HepG2 (cell line): Measurements from ENCODE around the gene CNRIP1. TPM values are rescaled to one million over a fixed set of nuclear protein-coding genes. Genes with fewer than 3 reads are reported as not detected.

Experiments
- ATAC-seq: fragments of 200-7000 bp; cut with Tn5 transposase; 3 replicates; pipeline ENCODE4 v1.9.1; 2020; ENCODE audit warnings: mild to moderate bottlenecking, moderate library complexity
- BruUV-seq: library from RNA; stranded (reverse); fragments of 400-500 nt; replicated peaks from 2 replicates; lab custom pipeline; 2021; lab: Mats Ljungman, UMichigan
- CTCF ChIA-PET: fragments of 300-600 bp; formaldehyde crosslinking; extraction: SDS; loops from one replicate; lab custom pipeline; 2021; ENCODE audit warnings: low total read pairs, inconsistent platforms, low intra/inter-chr PET ratio; lab: Yijun Ruan, JAX
- POLR2A ChIA-PET: fragments of 350-600 bp; sonication (Branson Sonifier 250); formaldehyde crosslinking; loops from one replicate; lab custom pipeline; 2020; ENCODE audit warnings: antibody characterized with exemption, inconsistent platforms; lab: Yijun Ruan, JAX
- DNase-seq: peaks from one replicate; pipeline ENCODE4 v3.0.0-alpha.2; 2015; ENCODE audit warnings: low spot score
- FAIRE-seq: peaks from 3 replicates; lab custom pipeline; 2011; peaks lifted over from hg19 to GRCh38; lab: Jason Lieb, UNC
- H2AFZ ChIP-seq: one replicate; pipeline ENCODE4 v1.6.1; 2011; ENCODE audit warnings: low read length, inconsistent platforms
- H3K27ac ChIP-seq: fragments of 300-600 bp; 3 replicates; pipeline ENCODE4 v1.8.0; 2011; ENCODE audit warnings: mixed run types, mild to moderate bottlenecking, mixed read lengths, low read length, inconsistent platforms; ENCODE audit not compliant: insufficient read depth; ENCODE audit errors: extremely low read length
- H3K27me3 ChIP-seq, 2 experiments: fragments of 200-600 bp in 1 of 2; 2 replicates in 1 of 2; 3 replicates in 1 of 2; pipeline versions ENCODE4 v1.6.0 to v1.8.0; 2011; ENCODE audit warnings: low read length in 2 of 2, mild to moderate bottlenecking in 2 of 2, moderate library complexity in 2 of 2, inconsistent platforms in 1 of 2; ENCODE audit not compliant: insufficient read depth in 2 of 2, control insufficient read depth in 1 of 2
- H3K36me3 ChIP-seq, 2 experiments: fragments of 200-600 bp in 1 of 2; replicated peaks in 1 of 2; 2 replicates in 1 of 2; 3 replicates in 1 of 2; pipeline versions ENCODE4 v1.5.1 to v1.8.0; 2011; ENCODE audit warnings: low read length in 2 of 2, inconsistent platforms in 1 of 2; ENCODE audit not compliant: insufficient read depth in 2 of 2, control insufficient read depth in 1 of 2
- H3K4me1 ChIP-seq: 2 replicates; pipeline ENCODE4 v1.5.1; 2012; ENCODE audit warnings: low read length, inconsistent platforms; ENCODE audit not compliant: insufficient read depth
- H3K4me2 ChIP-seq: 2 replicates; pipeline ENCODE4 v1.6.0; 2011; ENCODE audit warnings: low read depth, low read length, inconsistent platforms
- H3K4me3 ChIP-seq, 3 experiments: fragments of 200-600 bp in 1 of 3; sonication (generic), shearing (Covaris generic) in 1 of 3; replicated peaks in 1 of 3; 2 replicates each; pipeline ENCODE4 v1.5.1; 2011 to 2016; ENCODE audit warnings: low read length in 3 of 3, inconsistent platforms in 2 of 3, low read depth in 2 of 3, mild to moderate bottlenecking in 2 of 3, control low read depth in 1 of 3, mixed read lengths in 1 of 3; ENCODE audit not compliant: insufficient read depth in 1 of 3
- H3K79me2 ChIP-seq: one replicate; pipeline ENCODE4 v1.6.1; 2011; ENCODE audit warnings: low read length, inconsistent platforms; ENCODE audit not compliant: insufficient read depth
- H3K9ac ChIP-seq: 2 replicates; pipeline ENCODE4 v1.6.0; 2011; ENCODE audit warnings: mild to moderate bottlenecking, low read depth, low read length, inconsistent platforms; ENCODE audit not compliant: insufficient read depth
- H3K9me3 ChIP-seq: 2 replicates; pipeline ENCODE4 v1.5.1; 2012; ENCODE audit warnings: mild to moderate bottlenecking, low read length
- H4K20me1 ChIP-seq: 2 replicates; pipeline ENCODE4 v1.6.0; 2011; ENCODE audit warnings: inconsistent platforms, mild to moderate bottlenecking, low read length, moderate library complexity; ENCODE audit not compliant: insufficient read depth
- HMG20B ChIP-seq: conservative IDR thresholded peaks from 2 replicates; pipeline ENCODE4 v1.6.1; 2016; ENCODE audit warnings: missing genetic modification reagents, missing compliant biosample characterization
- KDM4B ChIP-seq: sonication (generic); formaldehyde crosslinking; IDR thresholded peaks from 2 replicates; pipeline ENCODE4 v1.4.0; 2020; ENCODE audit warnings: missing genetic modification reagents
- SMARCE1 ChIP-seq: fragments of 450-650 bp; IDR thresholded peaks from 2 replicates; pipeline ENCODE4 v1.6.1; 2017; ENCODE audit warnings: borderline replicate concordance
- ZC3H13 ChIP-seq: sonication (generic); formaldehyde crosslinking; IDR thresholded peaks from 2 replicates; pipeline ENCODE4 v1.8.1; 2023; ENCODE audit warnings: mild to moderate bottlenecking, missing genetic modification reagents, moderate library complexity
- ZNF44 ChIP-seq: sonication (generic); formaldehyde crosslinking; IDR thresholded peaks from 2 replicates; pipeline ENCODE4 v1.5.1; 2020; ENCODE audit warnings: mild to moderate bottlenecking, missing genetic modification reagents
- ZNF709 ChIP-seq: sonication (generic); formaldehyde crosslinking; IDR thresholded peaks from 2 replicates; pipeline ENCODE4 v1.5.0; 2020; ENCODE audit warnings: mild to moderate bottlenecking, missing genetic modification reagents
- ZNF788 ChIP-seq: sonication (generic); formaldehyde crosslinking; IDR thresholded peaks from 2 replicates; pipeline ENCODE4 v1.5.0; 2020; ENCODE audit warnings: mild to moderate bottlenecking, missing genetic modification reagents, borderline replicate concordance
- ZNF883 ChIP-seq: sonication (generic); formaldehyde crosslinking; IDR thresholded peaks from 2 replicates; pipeline ENCODE4 v1.5.1; 2020; ENCODE audit warnings: mild to moderate bottlenecking, missing genetic modification reagents; ENCODE audit errors: not compliant biosample characterization
- WGBS: methylation state at CpG from one replicate; pipeline ENCODE4 v1.1.6; 2017; ENCODE audit warnings: low lambda C conversion rate; 5-methylcytosine and 5-hydroxymethylcytosine counted together
- in situ Hi-C: cut with HindIII; loops from 2 replicates; pipeline ENCODE4 v1.10.0; 2017; ENCODE audit warnings: low pct_unique_long_range_greater_than_20kb; ENCODE audit not compliant: extremely low pct_ligation_motif_present
- intact Hi-C: fragments of 100-400 bp; cut with micrococcal nuclease; formaldehyde crosslinking; loops from one replicate; pipeline ENCODE4 v1.10.0; 2022; ENCODE audit not compliant: unreplicated experiment
- polyA plus RNA-seq, 8 experiments: library from polyadenylated mRNA; depleted of rRNA in 3 of 8; stranded (reverse) in 7 of 8; unstranded in 1 of 8; fragments of >200 nt; fragmentation: Illumina TruSeq in 4 of 8; extraction: Trizol in 4 of 8; gene quantifications; 2 replicates each; pipeline versions ENCODE4 v1.2.1 to v1.2.3, GENCODE V29; 2011 to 2016; ENCODE audit warnings: low read depth in 4 of 8, missing spikeins in 1 of 8, mixed read lengths in 1 of 8; ENCODE audit not compliant: insufficient read depth in 1 of 8
- total RNA-seq, 5 experiments: library from RNA; depleted of rRNA; stranded (reverse); fragments of >200 nt; fragmentation: Illumina TruSeq; extraction: Trizol; gene quantifications; 2 replicates each; pipeline ENCODE4 v1.2.3, GENCODE V29; 2016; ENCODE audit warnings: low read depth in 1 of 5
- TF ChIP-seq, protein P1 (sequence below): sonication (generic); formaldehyde crosslinking; conservative IDR thresholded peaks from 2 replicates; pipeline ENCODE4 v1.4.0; 2020; ENCODE audit warnings: missing genetic modification reagents
- TF ChIP-seq, protein P2 (sequence below): IDR thresholded peaks from 2 replicates; pipeline ENCODE4 v1.6.1; 2016; ENCODE audit warnings: missing biosample characterization, missing genetic modification reagents, low read depth
- TF ChIP-seq, protein P3 (sequence below): fragments of 450-650 bp; IDR thresholded peaks from 2 replicates; pipeline ENCODE4 v1.6.1; 2017; ENCODE audit warnings: mild to moderate bottlenecking

The CNRIP1 gene
- total and polyA plus RNA-seq, 2 of the 13 experiments (the other 11 are each of a cell fraction or from before 2014, with no cell fraction given) = not detected

DNA sequence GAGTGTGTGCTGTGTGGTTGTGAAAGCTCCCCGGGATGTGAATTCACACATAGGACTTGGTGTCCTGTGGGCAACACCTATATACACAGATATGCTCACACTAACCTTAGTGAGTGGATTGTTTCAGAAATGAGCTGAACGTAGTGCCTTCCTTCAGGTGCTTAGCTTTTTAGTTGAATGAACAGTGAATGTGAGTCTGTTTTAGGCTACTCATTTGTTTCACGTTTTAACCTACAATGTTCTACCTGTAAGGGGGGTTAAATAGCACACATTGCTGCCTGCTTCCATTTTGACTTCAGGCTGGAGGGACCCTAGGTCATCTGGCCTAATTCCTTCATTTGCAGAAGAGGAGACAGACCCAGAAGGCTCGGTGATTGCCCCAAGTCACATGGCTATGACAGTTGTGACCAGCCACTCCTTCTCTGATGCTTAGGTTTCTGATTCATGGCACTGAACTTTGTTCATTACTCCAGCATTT, 46.4 kb upstream of the CNRIP1 start:
- Histone ChIP-seq H3K9me3 (no peaks in the 10 kb centered on the region), H3K27me3 (peaks cover 0 to 22% of the 10 kb centered on the region in 2 experiments; a peak in 3 of 5 replicates), H3K27ac (no peak overlapping the region), H4K20me1 (no peaks in the 10 kb centered on the region), H2AFZ (no peak overlapping the region), H3K4me1 (no peaks in the 10 kb centered on the region), H3K4me3 (no peak overlapping the region), H3K4me2 (no peak overlapping the region), H3K9ac (no peak overlapping the region), H3K36me3 (no peaks in the 10 kb centered on the region), H3K79me2 (no peaks in the 10 kb centered on the region)
- ATAC-seq (no peak), DNase-seq (no peak), FAIRE-seq (no peak)
- intact Hi-C loops (no loop called here), in situ Hi-C loops (no loop called here)
- 15% methylated on average over 4 of the region's 4 CpGs for WGBS
- BruUV-seq = no TSS peak
- ChIA-PET CTCF (no interaction called here), POLR2A (no interaction called here)
- no peak for TF ChIP-seq KDM4B
- TF ChIP-seq ZNF788 = no peak
- TF ChIP-seq ZNF883 (CRISPR knock-in tag) = no peak
- no peak for TF ChIP-seq HMG20B (CRISPR knock-in tag)
- TF ChIP-seq ZNF709 (CRISPR knock-in tag) = no peak
- no peak for TF ChIP-seq SMARCE1
- no peak for TF ChIP-seq ZNF44
- TF ChIP-seq ZC3H13 = no peak
- TF ChIP-seq, protein P1, sequence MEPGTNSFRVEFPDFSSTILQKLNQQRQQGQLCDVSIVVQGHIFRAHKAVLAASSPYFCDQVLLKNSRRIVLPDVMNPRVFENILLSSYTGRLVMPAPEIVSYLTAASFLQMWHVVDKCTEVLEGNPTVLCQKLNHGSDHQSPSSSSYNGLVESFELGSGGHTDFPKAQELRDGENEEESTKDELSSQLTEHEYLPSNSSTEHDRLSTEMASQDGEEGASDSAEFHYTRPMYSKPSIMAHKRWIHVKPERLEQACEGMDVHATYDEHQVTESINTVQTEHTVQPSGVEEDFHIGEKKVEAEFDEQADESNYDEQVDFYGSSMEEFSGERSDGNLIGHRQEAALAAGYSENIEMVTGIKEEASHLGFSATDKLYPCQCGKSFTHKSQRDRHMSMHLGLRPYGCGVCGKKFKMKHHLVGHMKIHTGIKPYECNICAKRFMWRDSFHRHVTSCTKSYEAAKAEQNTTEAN (CRISPR knock-in tag) = no peak
- TF ChIP-seq, protein P2, sequence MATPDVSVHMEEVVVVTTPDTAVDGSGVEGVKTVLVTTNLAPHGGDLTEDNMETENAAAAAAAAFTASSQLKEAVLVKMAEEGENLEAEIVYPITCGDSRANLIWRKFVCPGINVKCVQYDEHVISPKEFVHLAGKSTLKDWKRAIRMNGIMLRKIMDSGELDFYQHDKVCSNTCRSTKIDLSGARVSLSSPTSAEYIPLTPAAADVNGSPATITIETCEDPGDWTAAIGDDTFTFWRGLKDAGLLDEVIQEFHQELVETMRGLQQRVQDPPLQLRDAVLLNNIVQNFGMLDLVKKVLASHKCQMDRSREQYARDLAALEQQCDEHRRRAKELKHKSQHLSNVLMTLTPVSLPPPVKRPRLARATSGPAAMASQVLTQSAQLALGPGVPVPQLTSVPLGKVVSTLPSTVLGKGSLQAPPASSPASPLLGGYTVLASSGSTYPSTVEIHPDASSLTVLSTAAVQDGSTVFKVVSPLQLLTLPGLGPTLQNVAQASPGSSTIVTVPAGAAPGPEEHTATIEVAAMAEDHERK (CRISPR knock-in tag) = no peak
- TF ChIP-seq, protein P3, sequence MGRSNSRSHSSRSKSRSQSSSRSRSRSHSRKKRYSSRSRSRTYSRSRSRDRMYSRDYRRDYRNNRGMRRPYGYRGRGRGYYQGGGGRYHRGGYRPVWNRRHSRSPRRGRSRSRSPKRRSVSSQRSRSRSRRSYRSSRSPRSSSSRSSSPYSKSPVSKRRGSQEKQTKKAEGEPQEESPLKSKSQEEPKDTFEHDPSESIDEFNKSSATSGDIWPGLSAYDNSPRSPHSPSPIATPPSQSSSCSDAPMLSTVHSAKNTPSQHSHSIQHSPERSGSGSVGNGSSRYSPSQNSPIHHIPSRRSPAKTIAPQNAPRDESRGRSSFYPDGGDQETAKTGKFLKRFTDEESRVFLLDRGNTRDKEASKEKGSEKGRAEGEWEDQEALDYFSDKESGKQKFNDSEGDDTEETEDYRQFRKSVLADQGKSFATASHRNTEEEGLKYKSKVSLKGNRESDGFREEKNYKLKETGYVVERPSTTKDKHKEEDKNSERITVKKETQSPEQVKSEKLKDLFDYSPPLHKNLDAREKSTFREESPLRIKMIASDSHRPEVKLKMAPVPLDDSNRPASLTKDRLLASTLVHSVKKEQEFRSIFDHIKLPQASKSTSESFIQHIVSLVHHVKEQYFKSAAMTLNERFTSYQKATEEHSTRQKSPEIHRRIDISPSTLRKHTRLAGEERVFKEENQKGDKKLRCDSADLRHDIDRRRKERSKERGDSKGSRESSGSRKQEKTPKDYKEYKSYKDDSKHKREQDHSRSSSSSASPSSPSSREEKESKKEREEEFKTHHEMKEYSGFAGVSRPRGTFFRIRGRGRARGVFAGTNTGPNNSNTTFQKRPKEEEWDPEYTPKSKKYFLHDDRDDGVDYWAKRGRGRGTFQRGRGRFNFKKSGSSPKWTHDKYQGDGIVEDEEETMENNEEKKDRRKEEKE = no peak
